ENCODE data around the gene HAUS3.
"Not testable (repeated sequence)": the region's sequence is repeated elsewhere in the genome, so short reads cannot be mapped to it uniquely, and the experiment has no call there.

The HAUS3 gene

DNA sequence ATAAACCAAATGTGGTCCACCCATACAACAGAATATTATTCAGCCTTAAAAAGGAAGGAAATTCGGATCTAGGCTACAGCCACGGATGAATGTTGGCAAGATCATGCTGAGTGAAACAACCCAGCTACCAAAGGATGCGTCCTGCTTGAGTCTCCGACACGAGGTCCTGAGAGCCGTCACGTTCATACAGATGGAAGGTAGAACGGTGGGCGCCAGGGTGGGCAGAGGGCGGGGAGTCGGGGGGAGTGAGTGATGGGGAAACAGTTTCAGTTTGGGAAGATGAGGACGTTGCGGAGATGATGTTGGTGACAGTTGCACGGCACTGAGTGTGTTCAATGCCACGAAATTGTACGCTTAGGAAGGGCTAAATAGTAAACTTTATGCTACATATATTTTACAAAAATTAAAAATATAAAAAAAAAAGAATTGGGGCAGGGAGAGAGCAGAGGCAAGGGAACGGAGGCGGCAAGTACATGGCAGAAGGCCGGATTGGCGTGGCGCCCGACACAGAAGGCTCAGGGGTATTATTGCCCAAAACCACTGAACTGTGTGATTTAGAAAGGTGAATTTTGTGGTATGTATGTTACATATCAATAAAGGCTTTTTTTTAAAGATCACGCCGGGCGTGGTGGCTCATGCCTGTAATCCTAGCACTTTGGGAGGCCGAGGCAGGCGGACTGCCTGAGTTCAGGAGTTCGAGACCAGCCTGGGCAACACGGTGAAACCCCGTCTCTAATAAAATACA lies 34.8 kb upstream of the HAUS3 start:
- Histone ChIP-seq H3K9me3 (no peaks in the 10 kb centered on the region), H3K4me1 (no peaks in the 10 kb centered on the region), H3K4me3 (no peak overlapping the region), H3K27ac (no peak overlapping the region), H3K36me3 (peaks cover 0 to 7% (median 0%) of the 10 kb centered on the region in 3 donors), H3K27me3 (no peaks in the 10 kb centered on the region)
- TF ChIP-seq, protein P1, sequence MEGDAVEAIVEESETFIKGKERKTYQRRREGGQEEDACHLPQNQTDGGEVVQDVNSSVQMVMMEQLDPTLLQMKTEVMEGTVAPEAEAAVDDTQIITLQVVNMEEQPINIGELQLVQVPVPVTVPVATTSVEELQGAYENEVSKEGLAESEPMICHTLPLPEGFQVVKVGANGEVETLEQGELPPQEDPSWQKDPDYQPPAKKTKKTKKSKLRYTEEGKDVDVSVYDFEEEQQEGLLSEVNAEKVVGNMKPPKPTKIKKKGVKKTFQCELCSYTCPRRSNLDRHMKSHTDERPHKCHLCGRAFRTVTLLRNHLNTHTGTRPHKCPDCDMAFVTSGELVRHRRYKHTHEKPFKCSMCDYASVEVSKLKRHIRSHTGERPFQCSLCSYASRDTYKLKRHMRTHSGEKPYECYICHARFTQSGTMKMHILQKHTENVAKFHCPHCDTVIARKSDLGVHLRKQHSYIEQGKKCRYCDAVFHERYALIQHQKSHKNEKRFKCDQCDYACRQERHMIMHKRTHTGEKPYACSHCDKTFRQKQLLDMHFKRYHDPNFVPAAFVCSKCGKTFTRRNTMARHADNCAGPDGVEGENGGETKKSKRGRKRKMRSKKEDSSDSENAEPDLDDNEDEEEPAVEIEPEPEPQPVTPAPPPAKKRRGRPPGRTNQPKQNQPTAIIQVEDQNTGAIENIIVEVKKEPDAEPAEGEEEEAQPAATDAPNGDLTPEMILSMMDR (IDR thresholded peaks at IDR 0.05): no peak
- DNase-seq: no peak
- intact Hi-C loops (cut with DNase I; ENCODE audit: low total_unique reads): no loop called here

DNA sequence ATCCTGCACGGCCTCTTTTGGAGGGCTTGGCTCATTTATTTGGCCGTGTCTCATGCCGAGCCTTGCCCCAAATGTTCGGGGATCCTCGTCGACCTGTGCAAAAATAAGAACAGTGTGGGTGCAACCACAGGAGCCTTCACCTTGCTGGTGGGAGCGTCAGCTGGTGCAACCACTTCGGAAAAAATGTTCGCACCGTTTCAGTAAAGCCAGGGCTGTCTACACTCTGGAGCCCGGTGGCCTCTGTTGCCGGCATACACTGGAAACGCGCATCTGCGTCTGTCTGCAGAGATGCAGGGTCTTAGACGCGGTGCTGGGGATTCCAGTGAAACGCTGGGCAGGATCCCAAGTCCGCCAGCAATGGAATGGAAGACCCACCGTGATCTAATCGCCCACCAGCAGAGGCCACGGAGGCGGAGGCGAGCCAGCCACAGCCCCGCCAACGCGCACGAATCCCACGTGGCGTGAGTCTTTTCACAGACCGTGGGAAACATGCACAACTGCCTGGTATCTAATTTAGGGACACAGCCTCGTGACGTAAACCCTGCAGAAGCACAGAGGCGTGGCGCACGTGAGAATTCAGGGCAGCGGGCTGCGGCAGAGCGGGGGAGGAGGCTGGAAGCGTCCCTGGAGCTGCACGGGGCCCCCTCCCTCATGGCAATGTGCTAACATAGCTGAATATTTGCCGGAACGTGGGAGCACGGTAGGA lies 33.8 kb upstream of the HAUS3 start:
- no peak overlapping the region for H3K4me3 ChIP-seq
- no peak overlapping the region for H3K27ac ChIP-seq
- H3K9me3 ChIP-seq: no peaks in the 10 kb centered on the region
- no peak for DNase-seq
- H3K36me3 ChIP-seq: peaks cover 0 to 9% (median 0%) of the 10 kb centered on the region in 3 donors
- no peaks in the 10 kb centered on the region for H3K4me1 ChIP-seq
- TF ChIP-seq, protein P1 (IDR thresholded peaks at IDR 0.05): no peak
- intact Hi-C loops (cut with DNase I; ENCODE audit: low total_unique reads): no loop called here
- no peaks in the 10 kb centered on the region for H3K27me3 ChIP-seq

DNA sequence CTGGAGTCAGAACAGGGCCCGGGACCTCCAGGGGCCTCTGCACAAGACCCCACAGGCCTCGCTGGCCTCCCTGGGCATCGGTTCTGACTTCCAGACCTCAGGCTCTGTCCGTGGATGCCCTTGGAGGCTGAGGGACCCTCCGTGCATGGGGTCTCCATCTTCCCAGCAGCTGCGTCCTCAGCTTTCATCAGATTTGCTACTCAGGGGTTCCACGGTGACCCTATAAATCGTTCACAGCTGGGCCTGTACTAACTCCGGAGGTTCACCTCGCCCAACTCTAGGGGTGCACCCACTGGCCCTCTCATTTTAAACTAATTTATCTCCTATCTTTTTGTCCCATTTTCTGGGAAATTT lies 33.1 kb upstream of the HAUS3 start:
- H3K36me3 ChIP-seq: peaks cover 0 to 15% (median 0%) of the 10 kb centered on the region in 3 donors
- intact Hi-C loops (cut with DNase I; ENCODE audit: low total_unique reads); DNase-seq; H3K27me3 ChIP-seq; H3K27ac ChIP-seq; H3K4me1 ChIP-seq; H3K4me3 ChIP-seq; H3K9me3 ChIP-seq: not testable (repeated sequence)

DNA sequence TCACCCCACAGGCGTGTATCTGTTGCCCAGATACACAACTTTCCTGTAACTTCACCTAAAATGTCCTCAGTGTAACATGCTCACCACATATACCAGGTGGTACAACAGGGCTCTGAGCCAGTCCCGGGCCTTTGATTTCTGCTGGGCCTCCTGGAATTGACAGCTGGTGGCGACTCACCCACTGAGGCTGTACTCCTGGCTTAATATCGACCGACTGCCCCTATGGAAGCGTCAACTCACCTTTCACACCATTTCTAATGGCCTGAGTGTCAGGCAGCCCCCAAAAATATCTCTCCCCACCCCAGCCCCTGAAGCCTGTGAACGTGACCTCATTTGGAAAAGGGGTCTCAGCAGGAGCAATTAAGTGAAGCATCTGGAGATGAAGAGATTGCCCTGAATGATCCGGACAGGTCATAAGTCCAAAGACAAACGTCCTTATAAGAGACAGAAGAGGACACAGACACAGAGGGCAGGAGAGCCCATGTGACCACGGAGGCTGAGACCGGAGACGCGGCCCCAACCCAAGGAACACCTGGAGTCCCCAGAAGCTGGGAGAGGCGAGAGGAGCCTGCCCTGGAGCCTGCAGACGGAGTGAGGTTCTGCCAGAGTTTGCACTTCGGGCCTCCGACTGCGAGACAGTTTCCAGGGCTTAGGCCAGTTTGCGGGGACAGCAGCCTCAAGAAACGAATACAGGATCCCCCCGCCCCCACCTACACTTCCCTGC lies 32.6 kb upstream of the HAUS3 start:
- Histone ChIP-seq H3K4me3 (no peak overlapping the region), H3K36me3 (peaks cover 0 to 15% (median 0%) of the 10 kb centered on the region in 3 donors), H3K27ac (no peak overlapping the region), H3K27me3 (no peaks in the 10 kb centered on the region), H3K4me1 (no peaks in the 10 kb centered on the region), H3K9me3 (no peaks in the 10 kb centered on the region)
- no peak for DNase-seq
- intact Hi-C loops (cut with DNase I; ENCODE audit: low total_unique reads): no loop called here
- TF ChIP-seq, protein P1 (IDR thresholded peaks at IDR 0.05): no peak

DNA sequence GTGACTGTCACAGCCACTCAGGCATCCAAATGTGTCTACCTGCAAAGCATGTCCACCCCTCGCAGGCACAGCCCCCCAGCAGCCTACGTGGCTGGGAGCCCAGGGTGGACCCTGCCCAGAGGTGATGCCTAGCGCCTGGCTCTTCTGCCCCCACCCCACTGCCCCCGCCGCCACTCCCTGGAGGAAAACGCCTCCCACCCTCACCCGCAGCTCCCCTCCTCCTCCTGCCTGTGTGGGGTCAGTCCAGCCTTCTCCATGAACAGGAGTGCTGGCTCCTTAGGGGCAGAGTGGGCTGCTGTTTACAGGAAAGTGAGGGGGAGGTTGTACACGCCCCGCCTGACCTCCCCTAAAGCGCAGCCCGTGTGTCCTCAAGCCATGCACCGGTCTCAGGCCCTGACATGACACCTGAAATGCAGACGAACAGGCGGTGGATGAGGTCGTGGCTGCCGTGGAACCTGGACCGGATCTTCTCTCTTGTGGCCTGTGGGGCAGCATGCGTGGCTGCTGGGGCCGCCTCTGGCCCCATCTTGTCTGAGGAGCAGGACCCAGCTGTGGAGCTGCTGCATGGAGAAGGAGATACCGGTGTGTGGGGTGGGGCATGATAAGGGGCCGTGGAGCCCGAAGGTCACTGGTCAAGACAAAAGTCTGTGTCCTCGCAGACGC lies 31.9 kb upstream of the HAUS3 start:
- Histone ChIP-seq H3K9me3 (no peaks in the 10 kb centered on the region), H3K4me3 (no peak overlapping the region), H3K4me1 (no peaks in the 10 kb centered on the region), H3K36me3 (peaks cover 0 to 15% (median 0%) of the 10 kb centered on the region in 3 donors), H3K27ac (no peak overlapping the region), H3K27me3 (no peaks in the 10 kb centered on the region)
- intact Hi-C loops (cut with DNase I; ENCODE audit: low total_unique reads): no loop called here
- TF ChIP-seq, protein P1 (IDR thresholded peaks at IDR 0.05): no peak
- no peak for DNase-seq
